HepG2 (cell line): Measurements from ENCODE around the gene TRIM62. TPM values are rescaled to one million over a fixed set of nuclear protein-coding genes. Genes with fewer than 3 reads are reported as not detected.

ENCODE experiments used
- ATAC-seq: fragments of 200-7000 bp; cut with Tn5 transposase; 3 replicates; pipeline ENCODE4 v1.9.1; 2020; ENCODE audit warnings: mild to moderate bottlenecking, moderate library complexity
- BruUV-seq: library from RNA; stranded (reverse); fragments of 400-500 nt; replicated peaks from 2 replicates; lab custom pipeline; 2021; lab: Mats Ljungman, UMichigan
- CTCF ChIA-PET: fragments of 300-600 bp; formaldehyde crosslinking; extraction: SDS; loops from one replicate; lab custom pipeline; 2021; ENCODE audit warnings: low total read pairs, inconsistent platforms, low intra/inter-chr PET ratio; lab: Yijun Ruan, JAX
- POLR2A ChIA-PET: fragments of 350-600 bp; sonication (Branson Sonifier 250); formaldehyde crosslinking; loops from one replicate; lab custom pipeline; 2020; ENCODE audit warnings: antibody characterized with exemption, inconsistent platforms; lab: Yijun Ruan, JAX
- DNase-seq: peaks from one replicate; pipeline ENCODE4 v3.0.0-alpha.2; 2015; ENCODE audit warnings: low spot score
- FAIRE-seq: peaks from 3 replicates; lab custom pipeline; 2011; peaks lifted over from hg19 to GRCh38; lab: Jason Lieb, UNC
- H2AFZ ChIP-seq: one replicate; pipeline ENCODE4 v1.6.1; 2011; ENCODE audit warnings: low read length, inconsistent platforms
- H3K27ac ChIP-seq: fragments of 300-600 bp; 3 replicates; pipeline ENCODE4 v1.8.0; 2011; ENCODE audit warnings: mixed run types, mild to moderate bottlenecking, mixed read lengths, low read length, inconsistent platforms; ENCODE audit not compliant: insufficient read depth; ENCODE audit errors: extremely low read length
- H3K27me3 ChIP-seq, 2 experiments: fragments of 200-600 bp in 1 of 2; 2 replicates in 1 of 2; 3 replicates in 1 of 2; pipeline versions ENCODE4 v1.6.0 to v1.8.0; 2011; ENCODE audit warnings: low read length in 2 of 2, mild to moderate bottlenecking in 2 of 2, moderate library complexity in 2 of 2, inconsistent platforms in 1 of 2; ENCODE audit not compliant: insufficient read depth in 2 of 2, control insufficient read depth in 1 of 2
- H3K36me3 ChIP-seq, 2 experiments: fragments of 200-600 bp in 1 of 2; replicated peaks in 1 of 2; 2 replicates in 1 of 2; 3 replicates in 1 of 2; pipeline versions ENCODE4 v1.5.1 to v1.8.0; 2011; ENCODE audit warnings: low read length in 2 of 2, inconsistent platforms in 1 of 2; ENCODE audit not compliant: insufficient read depth in 2 of 2, control insufficient read depth in 1 of 2
- H3K4me1 ChIP-seq: 2 replicates; pipeline ENCODE4 v1.5.1; 2012; ENCODE audit warnings: low read length, inconsistent platforms; ENCODE audit not compliant: insufficient read depth
- H3K4me2 ChIP-seq: 2 replicates; pipeline ENCODE4 v1.6.0; 2011; ENCODE audit warnings: low read depth, low read length, inconsistent platforms
- H3K4me3 ChIP-seq, 3 experiments: fragments of 200-600 bp in 1 of 3; sonication (generic), shearing (Covaris generic) in 1 of 3; replicated peaks in 1 of 3; 2 replicates each; pipeline ENCODE4 v1.5.1; 2011 to 2016; ENCODE audit warnings: low read length in 3 of 3, inconsistent platforms in 2 of 3, low read depth in 2 of 3, mild to moderate bottlenecking in 2 of 3, control low read depth in 1 of 3, mixed read lengths in 1 of 3; ENCODE audit not compliant: insufficient read depth in 1 of 3
- H3K79me2 ChIP-seq: one replicate; pipeline ENCODE4 v1.6.1; 2011; ENCODE audit warnings: low read length, inconsistent platforms; ENCODE audit not compliant: insufficient read depth
- H3K9ac ChIP-seq: 2 replicates; pipeline ENCODE4 v1.6.0; 2011; ENCODE audit warnings: mild to moderate bottlenecking, low read depth, low read length, inconsistent platforms; ENCODE audit not compliant: insufficient read depth
- H3K9me3 ChIP-seq: 2 replicates; pipeline ENCODE4 v1.5.1; 2012; ENCODE audit warnings: mild to moderate bottlenecking, low read length
- H4K20me1 ChIP-seq: 2 replicates; pipeline ENCODE4 v1.6.0; 2011; ENCODE audit warnings: inconsistent platforms, mild to moderate bottlenecking, low read length, moderate library complexity; ENCODE audit not compliant: insufficient read depth
- AGO2 ChIP-seq: fragments of 200-400 bp; formaldehyde crosslinking; optimal IDR thresholded peaks from 2 replicates; pipeline ENCODE3; 2017; ENCODE audit warnings: mild to moderate bottlenecking, low read depth, low read length, moderate library complexity
- TOE1 ChIP-seq: sonication (generic); formaldehyde crosslinking; IDR thresholded peaks from 2 replicates; pipeline ENCODE4 v1.4.0; 2020; ENCODE audit warnings: mild to moderate bottlenecking, missing genetic modification reagents
- TRIM22 ChIP-seq: fragments of 450-650 bp; IDR thresholded peaks from 2 replicates; pipeline ENCODE4 v1.6.1; 2017
- WIZ ChIP-seq: sonication (generic); formaldehyde crosslinking; IDR thresholded peaks from 2 replicates; pipeline ENCODE4 v1.5.1; 2020; ENCODE audit warnings: mild to moderate bottlenecking, missing genetic modification reagents
- ZBTB43 ChIP-seq: sonication (generic); formaldehyde crosslinking; conservative IDR thresholded peaks from 2 replicates; pipeline ENCODE4 v1.4.0; 2020; ENCODE audit warnings: missing genetic modification reagents
- ZNF546 ChIP-seq: sonication (generic); formaldehyde crosslinking; conservative IDR thresholded peaks from 2 replicates; pipeline ENCODE4 v1.8.1; 2023; ENCODE audit warnings: mild to moderate bottlenecking, missing genetic modification reagents
- ZNF629 ChIP-seq: sonication (generic); formaldehyde crosslinking; conservative IDR thresholded peaks from 2 replicates; pipeline ENCODE4 v1.5.0; 2020; ENCODE audit warnings: missing genetic modification reagents
- WGBS: methylation state at CpG from one replicate; pipeline ENCODE4 v1.1.6; 2017; ENCODE audit warnings: low lambda C conversion rate; 5-methylcytosine and 5-hydroxymethylcytosine counted together
- in situ Hi-C: cut with HindIII; loops from 2 replicates; pipeline ENCODE4 v1.10.0; 2017; ENCODE audit warnings: low pct_unique_long_range_greater_than_20kb; ENCODE audit not compliant: extremely low pct_ligation_motif_present
- intact Hi-C: fragments of 100-400 bp; cut with micrococcal nuclease; formaldehyde crosslinking; loops from one replicate; pipeline ENCODE4 v1.10.0; 2022; ENCODE audit not compliant: unreplicated experiment
- polyA plus RNA-seq, 8 experiments: library from polyadenylated mRNA; depleted of rRNA in 3 of 8; stranded (reverse) in 7 of 8; unstranded in 1 of 8; fragments of >200 nt; fragmentation: Illumina TruSeq in 4 of 8; extraction: Trizol in 4 of 8; gene quantifications; 2 replicates each; pipeline versions ENCODE4 v1.2.1 to v1.2.3, GENCODE V29; 2011 to 2016; ENCODE audit warnings: low read depth in 4 of 8, missing spikeins in 1 of 8, mixed read lengths in 1 of 8; ENCODE audit not compliant: insufficient read depth in 1 of 8
- total RNA-seq, 5 experiments: library from RNA; depleted of rRNA; stranded (reverse); fragments of >200 nt; fragmentation: Illumina TruSeq; extraction: Trizol; gene quantifications; 2 replicates each; pipeline ENCODE4 v1.2.3, GENCODE V29; 2016; ENCODE audit warnings: low read depth in 1 of 5

The TRIM62 gene
- total and polyA plus RNA-seq, 2 of the 13 experiments (the other 11 are each of a cell fraction or from before 2014, with no cell fraction given), result 0.53 to 0.57 TPM

DNA sequence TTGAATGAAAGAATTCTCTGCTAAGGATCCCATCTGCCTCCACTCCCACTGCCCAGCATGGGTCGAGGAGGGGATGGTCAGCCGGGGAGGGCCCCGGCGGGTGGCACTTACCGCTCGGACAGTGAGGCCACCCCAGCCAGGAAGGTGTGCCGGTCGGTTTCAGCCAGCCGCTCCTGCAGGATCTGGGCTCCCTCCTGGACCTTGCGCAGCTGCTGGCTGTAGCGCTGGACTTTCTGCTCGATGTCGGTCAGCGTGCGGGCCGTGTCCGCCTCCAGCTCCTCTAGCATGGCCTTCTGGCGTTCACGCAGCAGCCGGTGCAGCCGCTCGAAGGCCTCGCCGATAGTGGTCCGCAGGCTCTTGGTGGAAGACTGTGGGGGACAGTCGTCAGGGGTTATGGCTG is 22.3 kb downstream of the TRIM62 start:
- H3K4me3 ChIP-seq, result no peak overlapping the region
- H3K9ac ChIP-seq, result no peak overlapping the region
- 96% methylated on average over 24 of the region's 26 CpGs for WGBS
- no peaks in the 10 kb centered on the region for H3K79me2 ChIP-seq
- H3K9me3 ChIP-seq, result no peaks in the 10 kb centered on the region
- no peak overlapping the region for H3K27ac ChIP-seq
- BruUV-seq, result no TSS peak
- TF ChIP-seq AGO2 (peak; percentile 30), TOE1 (CRISPR knock-in tag) (no peak)
- H3K4me1 ChIP-seq, result peaks cover 12% of the 10 kb centered on the region
- ChIA-PET CTCF (no interaction called here), POLR2A (no interaction called here)
- H3K4me2 ChIP-seq, result no peak overlapping the region
- no peak overlapping the region for H2AFZ ChIP-seq
- intact Hi-C loops, result no loop called here
- H3K27me3 ChIP-seq, result no peaks in the 10 kb centered on the region
- no peaks in the 10 kb centered on the region for H4K20me1 ChIP-seq
- no peak for FAIRE-seq
- no peak for ATAC-seq
- no peak for DNase-seq
- in situ Hi-C loops, result no loop called here
- no peaks in the 10 kb centered on the region for H3K36me3 ChIP-seq

DNA sequence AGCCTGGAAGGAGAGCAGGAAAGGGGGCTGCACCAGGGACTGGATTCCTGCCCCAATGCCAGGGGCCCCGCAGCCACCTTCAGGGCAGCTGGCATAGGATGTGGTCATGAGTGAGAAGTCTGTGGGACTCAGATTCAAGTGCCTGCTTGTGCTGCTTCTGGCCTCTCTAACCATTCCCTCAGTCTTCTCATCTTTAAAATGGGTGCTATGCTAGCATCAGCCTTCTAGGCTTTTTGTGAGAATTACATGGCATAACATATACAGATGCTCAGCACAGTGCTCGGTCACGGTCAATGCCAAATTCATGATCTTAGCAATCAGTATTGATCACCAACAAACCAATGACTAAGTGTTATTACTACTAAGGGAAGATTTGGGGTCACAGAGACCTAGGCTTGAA is 23.5 kb downstream of the TRIM62 start:
- DNase-seq (no peak), ATAC-seq (no peak), FAIRE-seq (no peak)
- no peak overlapping the region for H2AFZ ChIP-seq
- H3K27ac ChIP-seq, result no peak overlapping the region
- no peak for TF ChIP-seq WIZ
- TF ChIP-seq ZNF629 (CRISPR knock-in tag), result peak; percentile 71
- no peak for TF ChIP-seq ZNF546
- no peak for TF ChIP-seq ZBTB43 (CRISPR knock-in tag)
- TF ChIP-seq TRIM22, result no peak
- CTCF ChIA-PET, result no interaction called here
- H3K4me1 ChIP-seq, result peaks cover 18% of the 10 kb centered on the region
- H3K36me3 ChIP-seq, result no peaks in the 10 kb centered on the region
- H3K79me2 ChIP-seq, result no peaks in the 10 kb centered on the region
- H3K27me3 ChIP-seq, result no peaks in the 10 kb centered on the region
- POLR2A ChIA-PET, result no interaction called here
- H3K9ac ChIP-seq, result no peak overlapping the region
- no peak overlapping the region for H3K4me2 ChIP-seq
- in situ Hi-C loops, result no loop called here
- H4K20me1 ChIP-seq, result no peaks in the 10 kb centered on the region
- no peak overlapping the region for H3K4me3 ChIP-seq
- BruUV-seq, result no TSS peak
- intact Hi-C loops, result no loop called here
- no peaks in the 10 kb centered on the region for H3K9me3 ChIP-seq
- WGBS, result 94% methylated on average over 2 of the region's 3 CpGs
